Ovary (tissue), 9 donors: ENCODE measurements around the gene SLC17A1. TPM values are rescaled to one million over a fixed set of nuclear protein-coding genes. Genes with fewer than 3 reads are reported as not detected.
A peak's percentile ranks its signal among the peaks of the same experiment; 100 is the strongest.

ENCODE experiments used
- DNase-seq, 5 donors: peaks; one replicate each; pipeline ENCODE4 v3.0.0-alpha.2; 2019 to 2020
- H3K27ac ChIP-seq, 2 donors: fragments of 200-600 bp; one replicate each; pipeline versions ENCODE4 v1.5.1 to v1.8.0; 2019 to 2022
- H3K27me3 ChIP-seq: fragments of 200-600 bp; one replicate; pipeline ENCODE4 v1.8.0; 2022
- H3K36me3 ChIP-seq: fragments of 200-600 bp; sonication (generic); one replicate; pipeline ENCODE4 v1.5.1; 2019
- H3K4me1 ChIP-seq: one replicate; pipeline ENCODE4 v1.8.1; 2013; ENCODE audit warnings: mild to moderate bottlenecking, moderate library complexity; ENCODE audit not compliant: insufficient read depth
- H3K4me3 ChIP-seq: fragments of 200-600 bp; sonication (generic); one replicate; pipeline ENCODE4 v1.5.1; 2017
- H3K9me3 ChIP-seq, 2 donors: fragments of 200-600 bp in 1 of 2; sonication (generic) in 1 of 2; one replicate each; pipeline versions ENCODE4 v1.5.1 to v1.8.1; 2013 to 2019; ENCODE audit warnings: mild to moderate bottlenecking in 1 of 2, moderate library complexity in 1 of 2
- CTCF ChIP-seq, 3 donors: fragments of 450-650 bp in 2 of 3; fragments of 200-600 bp in 1 of 3; IDR thresholded peaks; one replicate each; pipeline versions ENCODE4 v1.5.1 to v1.8.0; 2016 to 2022; ENCODE audit warnings: antibody characterized with exemption in 3 of 3, mild to moderate bottlenecking in 1 of 3
- EP300 ChIP-seq: sonication (generic); formaldehyde crosslinking; IDR thresholded peaks from one replicate; pipeline ENCODE4 v1.6.1; 2017; ENCODE audit warnings: antibody characterized with exemption
- POLR2A ChIP-seq: fragments of 450-650 bp; IDR thresholded peaks from one replicate; pipeline ENCODE4 v1.6.1; 2017; ENCODE audit warnings: antibody characterized with exemption, mild to moderate bottlenecking, moderate library complexity
- WGBS, 3 donors: extraction: QIAGEN DNeasy Blood & Tissue Kit in 1 of 3; methylation state at CpG; one replicate each; pipeline versions ENCODE4 v1.1.5 to v1.1.7; 2013 to 2017; 5-methylcytosine and 5-hydroxymethylcytosine counted together
- intact Hi-C, 4 donors: fragments of 100-400 bp; cut with DNase I; formaldehyde crosslinking; loops; one replicate each; pipeline versions ENCODE4 v1.11.0 to v1.15.1; 2022 to 2023
- polyA plus RNA-seq, 2 donors: library from polyadenylated mRNA; stranded (reverse); fragments of 200-250 nt in 1 of 2; fragments of 350-450 nt in 1 of 2; fragmentation: Illumina TruSeq in 1 of 2; extraction: RNeasy Lipid Tissue Mini Kit (QIAGEN cat#74804) in 1 of 2; gene quantifications; one replicate each; pipeline ENCODE4 v1.2.3, GENCODE V29; 2013 to 2014
- total RNA-seq, 7 donors: library from RNA; depleted of rRNA in 2 of 7; stranded (reverse); fragments of >200 nt in 2 of 7; fragmentation: NEBNext Ultra II Directional in 3 of 7; extraction: Animal tissue kit (Norgen Biotek cat#: 25700) in 3 of 7; gene quantifications; one replicate each; pipeline versions ENCODE4 v1.1.0 to v1.2.4, GENCODE V29; 2016 to 2023
- donor health status: DM: no; HTN: no; CAD: no; lungs with moderate emphysema.
- donor health status: DM: no; HTN: no; CAD: no.
- donor health status: Bipolar disorder and iron deficiency.
- donor health status: DM: yes; HTN: yes; CAD: no.
- donor health status: DM: no; HTN: no; CAD: no.
- donor health status: DM: yes; HTN: yes; CAD: no.

Gene SLC17A1
- total and polyA plus RNA-seq, 9 donors, result 0.06 TPM; not detected in 8

- no peaks in the 10 kb centered on the region for H3K4me1 ChIP-seq
- no peak overlapping the region for H3K27ac ChIP-seq
- DNase-seq, result peak in 2 of 5 donors; percentile 8 to 41
- no peak overlapping the region for H3K4me3 ChIP-seq
- WGBS, 3 donors, result 14 to 15% (median 15%) methylated on average over 8 of the region's 8 CpGs
- H3K9me3 ChIP-seq, result no peaks in the 10 kb centered on the region
- intact Hi-C loops, result no loop called here
- TF ChIP-seq EP300 (no peak), CTCF (IDR thresholded peaks at IDR 0.05) (no peak), POLR2A (no peak)
- H3K27me3 ChIP-seq, result no peaks in the 10 kb centered on the region
- H3K36me3 ChIP-seq, result no peaks in the 10 kb centered on the region
Observed at GRCh38 chr6:25835442-25836283, 3.8 kb upstream of the SLC17A1 start.

- TF ChIP-seq CTCF (IDR thresholded peaks at IDR 0.05) (no peak), POLR2A (no peak), EP300 (no peak)
- H3K27me3 ChIP-seq, result no peaks in the 10 kb centered on the region
- no peak for DNase-seq
- H3K4me1 ChIP-seq, result no peaks in the 10 kb centered on the region
- H3K4me3 ChIP-seq, result no peak overlapping the region
- intact Hi-C loops, result no loop called here
- WGBS, 3 donors, result 51 to 81% (median 69%) methylated on average over 1 of the region's 1 CpG
- no peak overlapping the region for H3K27ac ChIP-seq
- no peaks in the 10 kb centered on the region for H3K36me3 ChIP-seq
- no peaks in the 10 kb centered on the region for H3K9me3 ChIP-seq
Observed at GRCh38 chr6:25834950-25835349, 3.1 kb upstream of the SLC17A1 start.

- no peak overlapping the region for H3K27ac ChIP-seq
- H3K4me1 ChIP-seq, result no peaks in the 10 kb centered on the region
- DNase-seq, result no peak
- H3K36me3 ChIP-seq, result no peaks in the 10 kb centered on the region
- intact Hi-C loops, result no loop called here
- no peaks in the 10 kb centered on the region for H3K27me3 ChIP-seq
- TF ChIP-seq POLR2A (no peak), CTCF (IDR thresholded peaks at IDR 0.05) (no peak), EP300 (no peak)
- no peak overlapping the region for H3K4me3 ChIP-seq
- no peaks in the 10 kb centered on the region for H3K9me3 ChIP-seq
Observed at GRCh38 chr6:25833136-25833535, 1.3 kb upstream of the SLC17A1 start.

- H3K27ac ChIP-seq, result no peak overlapping the region
- H3K27me3 ChIP-seq, result no peaks in the 10 kb centered on the region
- H3K4me1 ChIP-seq, result no peaks in the 10 kb centered on the region
- no peak overlapping the region for H3K4me3 ChIP-seq
- WGBS, 3 donors, result 61 to 74% (median 74%) methylated on average over 3 of the region's 3 CpGs
- H3K36me3 ChIP-seq, result no peaks in the 10 kb centered on the region
- intact Hi-C loops, result no loop called here
- no peak for DNase-seq
- TF ChIP-seq POLR2A (no peak), CTCF (IDR thresholded peaks at IDR 0.05) (no peak), EP300 (no peak)
- no peaks in the 10 kb centered on the region for H3K9me3 ChIP-seq
Observed at GRCh38 chr6:25832670-25833069, 818 bp upstream of the SLC17A1 start.
